Uterus (tissue), 4 donors: ENCODE measurements around the gene ORC6. TPM values are rescaled to one million over a fixed set of nuclear protein-coding genes. Genes with fewer than 3 reads are reported as not detected.

ENCODE experiments used
- DNase-seq, 2 donors: peaks; one replicate each; pipeline ENCODE4 v3.0.0-alpha.2; 2019 to 2020
- H3K27ac ChIP-seq, 2 donors: fragments of 200-600 bp; sonication (generic); 1 replicate in 1 of 2; 2 replicates in 1 of 2; pipeline ENCODE4 v1.5.1; 2016 to 2018
- H3K27me3 ChIP-seq, 2 donors: fragments of 200-600 bp; sonication (generic); one replicate each; pipeline ENCODE4 v1.5.1; 2018 to 2019; ENCODE audit warnings: control low read depth in 1 of 2
- H3K36me3 ChIP-seq, 2 donors: fragments of 200-600 bp; sonication (generic); one replicate each; pipeline ENCODE4 v1.5.1; 2019; ENCODE audit warnings: control low read depth in 1 of 2
- H3K4me1 ChIP-seq, 2 donors: fragments of 200-600 bp; sonication (generic); one replicate each; pipeline ENCODE4 v1.5.1; 2018 to 2019; ENCODE audit warnings: control low read depth in 1 of 2
- H3K4me3 ChIP-seq, 2 donors: fragments of 200-600 bp; sonication (generic); 1 replicate in 1 of 2; 2 replicates in 1 of 2; pipeline ENCODE4 v1.5.1; 2018 to 2019; ENCODE audit warnings: mild to moderate bottlenecking in 1 of 2
- H3K9me3 ChIP-seq, 2 donors: fragments of 200-600 bp; sonication (generic); one replicate each; pipeline ENCODE4 v1.5.1; 2019; ENCODE audit warnings: control low read depth in 1 of 2
- CTCF ChIP-seq, 4 experiments: fragments of 200-600 bp in 2 of 4; fragments of 450-650 bp in 2 of 4; sonication (generic) in 2 of 4; IDR thresholded peaks; one replicate each; pipeline ENCODE4 v1.5.1; 2016 to 2019; ENCODE audit warnings: antibody characterized with exemption in 4 of 4, mild to moderate bottlenecking in 2 of 4, moderate library complexity in 1 of 4
- POLR2A ChIP-seq, 2 donors: fragments of 450-650 bp; IDR thresholded peaks; one replicate each; pipeline ENCODE4 v1.6.1; 2016; ENCODE audit warnings: antibody characterized with exemption in 2 of 2, mild to moderate bottlenecking in 1 of 2, moderate library complexity in 1 of 2
- intact Hi-C: fragments of 100-400 bp; cut with DNase I; formaldehyde crosslinking; loops from one replicate; pipeline ENCODE4 v1.15.1; 2023; ENCODE audit warnings: low total_unique reads
- total RNA-seq, 4 donors: library from RNA; depleted of rRNA in 3 of 4; stranded (reverse); fragments of >200 nt in 3 of 4; gene quantifications; one replicate each; pipeline versions ENCODE4 v1.1.0 to v1.2.4, GENCODE V29; 2014 to 2023
- donor health status: DM: yes; HTN: yes; CAD: no.

The ORC6 gene
- total RNA-seq, 4 donors from 2014 or later = 1.2 to 11.3 (median 1.3) TPM; not detected in 1

- Histone ChIP-seq H3K4me3 (no peak overlapping the region), H3K27ac (no peak overlapping the region), H3K9me3 (no peaks in the 10 kb centered on the region), H3K4me1 (no peaks in the 10 kb centered on the region), H3K36me3 (no peaks in the 10 kb centered on the region), H3K27me3 (no peaks in the 10 kb centered on the region)
- TF ChIP-seq POLR2A (IDR thresholded peaks at IDR 0.05) = no peak
- TF ChIP-seq CTCF (IDR thresholded peaks at IDR 0.05) = no peak
- DNase-seq = no peak
- intact Hi-C loops = no loop called here
These were observed 12.2 kb downstream of the ORC6 start for GRCh38 chr16:46701615-46702014.

GRCh38 chr16:46702030-46702429 is 12.6 kb downstream of the ORC6 start:
- Histone ChIP-seq H3K27me3 (no peaks in the 10 kb centered on the region), H3K4me3 (no peak overlapping the region), H3K36me3 (no peaks in the 10 kb centered on the region), H3K4me1 (no peaks in the 10 kb centered on the region), H3K27ac (no peak overlapping the region), H3K9me3 (no peaks in the 10 kb centered on the region)
- intact Hi-C loops = no loop called here
- no peak for DNase-seq
- TF ChIP-seq CTCF (IDR thresholded peaks at IDR 0.05) (no peak), POLR2A (IDR thresholded peaks at IDR 0.05) (no peak)

- Histone ChIP-seq H3K27me3 (no peaks in the 10 kb centered on the region), H3K9me3 (no peaks in the 10 kb centered on the region), H3K4me3 (no peak overlapping the region), H3K27ac (no peak overlapping the region), H3K4me1 (no peaks in the 10 kb centered on the region), H3K36me3 (no peaks in the 10 kb centered on the region)
- no peak for DNase-seq
- intact Hi-C loops = no loop called here
- no peak for TF ChIP-seq CTCF (IDR thresholded peaks at IDR 0.05)
- TF ChIP-seq POLR2A (IDR thresholded peaks at IDR 0.05) = no peak
These were observed 17.2 kb downstream of the ORC6 start for GRCh38 chr16:46706642-46707041.

GRCh38 chr16:46709469-46710005 is 20.1 kb downstream of the ORC6 start:
- no peaks in the 10 kb centered on the region for H3K27me3 ChIP-seq
- TF ChIP-seq POLR2A (IDR thresholded peaks at IDR 0.05) (no peak), CTCF (IDR thresholded peaks at IDR 0.05) (no peak)
- H3K36me3 ChIP-seq = no peaks in the 10 kb centered on the region
- H3K27ac ChIP-seq = no peak overlapping the region
- no peak for DNase-seq
- no peaks in the 10 kb centered on the region for H3K4me1 ChIP-seq
- H3K4me3 ChIP-seq = no peak overlapping the region
- H3K9me3 ChIP-seq = no peaks in the 10 kb centered on the region
- intact Hi-C loops = no loop called here

GRCh38 chr16:46711106-46712058 is 21.9 kb downstream of the ORC6 start:
- no peak overlapping the region for H3K27ac ChIP-seq
- no peaks in the 10 kb centered on the region for H3K4me1 ChIP-seq
- H3K36me3 ChIP-seq = no peaks in the 10 kb centered on the region
- intact Hi-C loops = no loop called here
- DNase-seq = no peak
- H3K4me3 ChIP-seq = no peak overlapping the region
- H3K27me3 ChIP-seq = no peaks in the 10 kb centered on the region
- TF ChIP-seq POLR2A (IDR thresholded peaks at IDR 0.05) (no peak), CTCF (IDR thresholded peaks at IDR 0.05) (no peak)
- H3K9me3 ChIP-seq = no peaks in the 10 kb centered on the region
